A673 (cell line): ENCODE data around the gene KIFBP. TPM values are rescaled to one million over a fixed set of nuclear protein-coding genes. Genes with fewer than 3 reads are reported as not detected.

ENCODE experiments used
- BruUV-seq: library from RNA; stranded (reverse); fragments of 400-500 nt; replicated peaks from 2 replicates; lab custom pipeline; 2021; lab: Mats Ljungman, UMichigan
- CTCF ChIA-PET: fragments of 300-600 bp; sonication (Branson Sonifier 250); formaldehyde crosslinking; loops from one replicate; lab custom pipeline; 2022; ENCODE audit warnings: antibody characterized with exemption; lab: Charles Lee
- POLR2A ChIA-PET: fragments of 300-600 bp; sonication (Branson Sonifier 250); formaldehyde crosslinking; loops from one replicate; lab custom pipeline; 2022; ENCODE audit warnings: antibody characterized with exemption; ENCODE audit not compliant: low non-redundant PET; lab: Charles Lee
- DNase-seq: peaks from one replicate; pipeline ENCODE4 v3.0.0-alpha.2; 2015; ENCODE audit warnings: low spot score
- H3K27ac ChIP-seq: fragments of 200-600 bp; sonication (generic); 2 replicates; pipeline ENCODE4 v1.5.1; 2016; ENCODE audit warnings: mixed run types, low read depth, mild to moderate bottlenecking, mixed read lengths, antibody characterized with exemption, low read length; ENCODE audit not compliant: poor library complexity, severe bottlenecking
- H3K27me3 ChIP-seq: fragments of 200-600 bp; sonication (generic); replicated peaks from 2 replicates; pipeline ENCODE4 v1.6.1; 2017; ENCODE audit warnings: mixed run types, low read depth, mild to moderate bottlenecking, mixed read lengths, antibody characterized with exemption, low read length; ENCODE audit not compliant: insufficient read depth, poor library complexity
- H3K36me3 ChIP-seq: fragments of 200-600 bp; sonication (generic); 2 replicates; pipeline ENCODE4 v1.6.1; 2016; ENCODE audit warnings: mixed run types, mild to moderate bottlenecking, mixed read lengths, antibody characterized with exemption, low read length; ENCODE audit not compliant: insufficient read depth, poor library complexity, severe bottlenecking
- H3K4me1 ChIP-seq: fragments of 200-600 bp; sonication (generic); 2 replicates; pipeline ENCODE4 v1.6.1; 2017; ENCODE audit warnings: mixed run types, mild to moderate bottlenecking, mixed read lengths, antibody characterized with exemption, low read length; ENCODE audit not compliant: insufficient read depth, poor library complexity, severe bottlenecking
- H3K4me3 ChIP-seq: fragments of 200-600 bp; sonication (generic); 2 replicates; pipeline ENCODE4 v1.5.1; 2016; ENCODE audit warnings: low read depth, mixed run types, mild to moderate bottlenecking, mixed read lengths, low read length; ENCODE audit not compliant: poor library complexity, severe bottlenecking
- H3K9me3 ChIP-seq: fragments of 200-600 bp; sonication (generic); 2 replicates; pipeline ENCODE4 v1.6.1; 2016; ENCODE audit warnings: mixed run types, low read depth, mild to moderate bottlenecking, mixed read lengths, antibody characterized with exemption, low read length; ENCODE audit not compliant: poor library complexity, severe bottlenecking
- EZH2 ChIP-seq: fragments of 200-600 bp; sonication (generic); IDR thresholded peaks from 2 replicates; pipeline ENCODE4 v1.6.1; 2017; ENCODE audit warnings: borderline replicate concordance, low read depth, mild to moderate bottlenecking, mixed read lengths, antibody characterized with exemption, low read length; ENCODE audit not compliant: poor library complexity, severe bottlenecking
- intact Hi-C: fragments of 100-400 bp; cut with micrococcal nuclease; formaldehyde crosslinking; loops from one replicate; pipeline ENCODE4 v1.10.0; 2022; ENCODE audit not compliant: unreplicated experiment
- total RNA-seq: library from RNA; stranded (reverse); gene quantifications from 2 replicates; pipeline ENCODE4 v1.2.3, GENCODE V29; 2021
- TF ChIP-seq, protein P1 (sequence below): fragments of 300-800, 200-600 bp; sonication (generic); conservative IDR thresholded peaks from 2 replicates; pipeline ENCODE4 v1.5.1; 2017; ENCODE audit warnings: low read depth, mild to moderate bottlenecking, antibody characterized with exemption, low read length, moderate library complexity, mixed read lengths

KIFBP gene
- total RNA-seq, 1 experiment from 2014 or later: 42.8 TPM

DNA sequence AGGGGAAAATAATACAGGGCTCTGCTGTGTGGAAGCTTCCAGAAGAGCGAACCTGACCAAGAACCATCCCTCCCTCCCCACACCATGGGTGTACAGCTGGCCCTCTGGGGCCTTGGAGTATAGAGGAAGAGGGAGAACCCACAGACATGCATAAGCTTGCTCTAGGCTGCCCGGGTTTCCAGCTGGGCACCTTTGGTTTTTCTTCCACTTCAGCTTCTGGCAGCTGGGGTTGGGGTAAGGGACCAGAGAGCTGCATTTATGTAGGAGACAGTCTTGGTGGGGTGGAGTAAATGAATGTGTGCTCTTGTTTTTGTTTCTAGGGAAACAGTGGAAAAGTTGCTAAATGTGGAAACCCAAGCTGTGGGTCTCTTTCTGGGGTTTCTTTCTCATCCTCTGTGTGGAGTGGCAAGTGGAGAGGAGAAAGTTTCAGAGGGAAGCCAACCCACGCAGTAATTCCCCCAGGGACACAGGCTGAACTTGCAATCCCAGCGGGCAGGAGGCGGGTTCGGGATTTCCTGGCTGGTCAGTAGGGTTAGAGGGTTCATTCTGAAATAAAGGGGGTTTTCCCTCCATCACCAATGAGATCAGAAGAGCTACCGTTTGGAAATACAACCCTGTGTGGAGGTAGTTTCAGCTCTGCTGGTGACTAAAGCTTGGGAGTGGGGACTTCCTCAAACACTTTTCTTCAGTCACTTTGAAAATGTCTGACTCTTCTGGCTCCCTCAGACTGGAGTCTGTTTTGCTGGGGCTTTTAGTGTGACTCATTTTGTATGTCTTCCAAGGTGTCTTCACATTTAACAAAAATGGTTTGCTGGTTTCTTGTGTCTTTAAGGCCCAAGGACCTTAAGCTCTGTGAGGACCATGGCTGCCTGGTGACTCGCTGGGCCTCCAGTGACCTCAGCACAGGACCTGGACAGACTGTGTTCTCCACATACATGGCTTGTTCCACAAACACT lies 77.1 kb downstream of the KIFBP start:
- no peaks in the 10 kb centered on the region for H3K4me1 ChIP-seq
- H3K27me3 ChIP-seq: no peaks in the 10 kb centered on the region
- H3K4me3 ChIP-seq: no peak overlapping the region
- intact Hi-C loops: no loop called here
- H3K9me3 ChIP-seq: no peaks in the 10 kb centered on the region
- no peak for TF ChIP-seq EZH2
- TF ChIP-seq, protein P1, sequence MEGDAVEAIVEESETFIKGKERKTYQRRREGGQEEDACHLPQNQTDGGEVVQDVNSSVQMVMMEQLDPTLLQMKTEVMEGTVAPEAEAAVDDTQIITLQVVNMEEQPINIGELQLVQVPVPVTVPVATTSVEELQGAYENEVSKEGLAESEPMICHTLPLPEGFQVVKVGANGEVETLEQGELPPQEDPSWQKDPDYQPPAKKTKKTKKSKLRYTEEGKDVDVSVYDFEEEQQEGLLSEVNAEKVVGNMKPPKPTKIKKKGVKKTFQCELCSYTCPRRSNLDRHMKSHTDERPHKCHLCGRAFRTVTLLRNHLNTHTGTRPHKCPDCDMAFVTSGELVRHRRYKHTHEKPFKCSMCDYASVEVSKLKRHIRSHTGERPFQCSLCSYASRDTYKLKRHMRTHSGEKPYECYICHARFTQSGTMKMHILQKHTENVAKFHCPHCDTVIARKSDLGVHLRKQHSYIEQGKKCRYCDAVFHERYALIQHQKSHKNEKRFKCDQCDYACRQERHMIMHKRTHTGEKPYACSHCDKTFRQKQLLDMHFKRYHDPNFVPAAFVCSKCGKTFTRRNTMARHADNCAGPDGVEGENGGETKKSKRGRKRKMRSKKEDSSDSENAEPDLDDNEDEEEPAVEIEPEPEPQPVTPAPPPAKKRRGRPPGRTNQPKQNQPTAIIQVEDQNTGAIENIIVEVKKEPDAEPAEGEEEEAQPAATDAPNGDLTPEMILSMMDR: no peak
- no TSS peak for BruUV-seq
- no peak overlapping the region for H3K27ac ChIP-seq
- no peaks in the 10 kb centered on the region for H3K36me3 ChIP-seq
- POLR2A ChIA-PET: no interaction called here
- DNase-seq: no peak
- CTCF ChIA-PET: interaction anchor here (0.5 kb wide), 1 partner anchor 12 kb away, joined by 4 read pairs; no protein-coding TSS in a partner anchor

Other genes with a start within 250 kb of the KIFBP start
- 2.1 and 2.4 TPM in 2 replicates for gene STOX1, start 161.3 kb upstream of the KIFBP start, total RNA-seq
- gene DDX50, start 87.5 kb upstream of the KIFBP start, total RNA-seq: 46.1 and 50.1 TPM in 2 replicates
- gene DDX21, start 32.6 kb upstream of the KIFBP start, total RNA-seq: 154 and 188 TPM in 2 replicates
- gene SRGN, start 99.3 kb downstream of the KIFBP start, total RNA-seq: 0.32 TPM in 1 of 2 replicates, not detected in the other
- 80.1 and 82.1 TPM in 2 replicates for gene VPS26A, start 135.4 kb downstream of the KIFBP start, total RNA-seq
- gene SUPV3L1, start 191.4 kb downstream of the KIFBP start, total RNA-seq: 54.3 and 55.3 TPM in 2 replicates
- gene HKDC1, start 231.5 kb downstream of the KIFBP start, total RNA-seq: 0.52 and 0.79 TPM in 2 replicates